Stimulated activated CD4-positive, alpha-beta T cell treated with anti-CD3 and anti-CD28 coated beads, Interleukin-15, amount 100 ng/mL, for 1 hour (primary cell): ENCODE measurements around the gene RFX5.
A peak's percentile ranks its signal among the peaks of the same experiment; 100 is the strongest.
"Not testable (repeated sequence)": the region's sequence is repeated elsewhere in the genome, so short reads cannot be mapped to it uniquely, and the experiment has no call there.

Source experiments
- DNase-seq, 2 donors: peaks; one replicate each; pipeline ENCODE4 v3.0.0-alpha.2; 2020; ENCODE audit warnings: low read depth in 1 of 2, low spot score in 1 of 2

Gene RFX5

GRCh38 chr1:151346769-151347522, at the start of gene RFX5:
Gene RFX5, minus strand, starts transcription at chr1:151347252. Its CDS starts 932 bp downstream, at chr1:151346320.
- DNase-seq: peak; percentile 81 to 89

- DNase-seq: not testable (repeated sequence)
These were observed 49.2 kb upstream of the RFX5 start for GRCh38 chr1:151396265-151396664.

- DNase-seq: no peak
These were observed 46.5 kb upstream of the RFX5 start for GRCh38 chr1:151393583-151393982.

GRCh38 chr1:151391079-151391563, 44.1 kb upstream of the RFX5 start:
- DNase-seq: no peak

- DNase-seq: not testable (repeated sequence)
These were observed 43.4 kb upstream of the RFX5 start for GRCh38 chr1:151390221-151391078.

- no peak for DNase-seq
These were observed 39.0 kb upstream of the RFX5 start for GRCh38 chr1:151386002-151386401.

GRCh38 chr1:151384584-151384983, 37.5 kb upstream of the RFX5 start:
- DNase-seq: no peak

GRCh38 chr1:151377150-151377884, 30.3 kb upstream of the RFX5 start:
- DNase-seq: no peak

- DNase-seq: no peak
These were observed 26.1 kb upstream of the RFX5 start for GRCh38 chr1:151373196-151373595.

- DNase-seq: no peak
These were observed 25.2 kb upstream of the RFX5 start, which contains the start of gene SELENBP1 for GRCh38 chr1:151372058-151372934. Gene SELENBP1, minus strand, starts transcription at chr1:151372705. Its CDS starts 64 bp downstream, at chr1:151372641.

GRCh38 chr1:151371370-151372057, 24.5 kb upstream of the RFX5 start:
- no peak for DNase-seq

GRCh38 chr1:151370211-151370911, 23.3 kb upstream of the RFX5 start:
- no peak for DNase-seq

- DNase-seq: no peak
These were observed 22.6 kb upstream of the RFX5 start for GRCh38 chr1:151369621-151370048.

- DNase-seq: no peak
These were observed 22.2 kb upstream of the RFX5 start for GRCh38 chr1:151369302-151369610.

GRCh38 chr1:151368393-151369301, 21.6 kb upstream of the RFX5 start:
- no peak for DNase-seq

GRCh38 chr1:151367658-151368392, 20.8 kb upstream of the RFX5 start:
- DNase-seq: no peak

- DNase-seq: no peak
These were observed 17.9 kb upstream of the RFX5 start for GRCh38 chr1:151364996-151365395.
